Thoracic aorta (tissue), 2 donors: Measurements from ENCODE around the gene BUD31. TPM values are rescaled to one million over a fixed set of nuclear protein-coding genes. Genes with fewer than 3 reads are reported as not detected.
A peak's percentile ranks its signal among the peaks of the same experiment; 100 is the strongest.

Experiments
- ATAC-seq: fragments of 150-250 bp; one replicate; pipeline ENCODE4 v1.8.0; 2017; ENCODE audit warnings: low read depth; ENCODE audit not compliant: insufficient number of reproducible peaks, low FRiP score
- DNase-seq: peaks from one replicate; pipeline ENCODE4 v3.0.0-alpha.2; 2020; ENCODE audit warnings: low spot score
- H3K27ac ChIP-seq, 2 donors: fragments of 200-600 bp; sonication (generic); 1 replicate in 1 of 2; 2 replicates in 1 of 2; pipeline ENCODE4 v1.5.1; 2016; ENCODE audit warnings: mild to moderate bottlenecking in 2 of 2, moderate library complexity in 2 of 2
- H3K27me3 ChIP-seq: fragments of 200-600 bp; sonication (generic); replicated peaks from 2 replicates; pipeline ENCODE4 v1.6.0; 2016; ENCODE audit warnings: mild to moderate bottlenecking; ENCODE audit not compliant: insufficient read depth
- H3K36me3 ChIP-seq: fragments of 200-600 bp; sonication (generic); one replicate; pipeline ENCODE4 v1.5.1; 2016
- H3K4me1 ChIP-seq, 2 donors: fragments of 200-600 bp; sonication (generic); 1 replicate in 1 of 2; 2 replicates in 1 of 2; pipeline versions ENCODE4 v1.5.1 to v1.6.0; 2016; ENCODE audit warnings: low read depth in 2 of 2, mild to moderate bottlenecking in 1 of 2; ENCODE audit not compliant: control insufficient read depth in 1 of 2
- H3K4me3 ChIP-seq: fragments of 200-600 bp; sonication (generic); 2 replicates; pipeline ENCODE4 v1.5.1; 2016; ENCODE audit warnings: mild to moderate bottlenecking
- H3K9me3 ChIP-seq: fragments of 200-600 bp; sonication (generic); 2 replicates; pipeline ENCODE4 v1.5.1; 2016
- CTCF ChIP-seq: fragments of 200-600 bp; sonication (generic); IDR thresholded peaks from one replicate; pipeline ENCODE4 v1.5.1; 2019; ENCODE audit warnings: antibody characterized with exemption
- total RNA-seq, 2 donors: library from RNA; depleted of rRNA; stranded (reverse); fragments of >200 nt; gene quantifications; one replicate each; pipeline versions ENCODE4 v1.1.0 to v1.2.3, GENCODE V29; 2016

The BUD31 gene
- total RNA-seq, 2 donors from 2014 or later, result 52.3 to 78.1 TPM

DNA sequence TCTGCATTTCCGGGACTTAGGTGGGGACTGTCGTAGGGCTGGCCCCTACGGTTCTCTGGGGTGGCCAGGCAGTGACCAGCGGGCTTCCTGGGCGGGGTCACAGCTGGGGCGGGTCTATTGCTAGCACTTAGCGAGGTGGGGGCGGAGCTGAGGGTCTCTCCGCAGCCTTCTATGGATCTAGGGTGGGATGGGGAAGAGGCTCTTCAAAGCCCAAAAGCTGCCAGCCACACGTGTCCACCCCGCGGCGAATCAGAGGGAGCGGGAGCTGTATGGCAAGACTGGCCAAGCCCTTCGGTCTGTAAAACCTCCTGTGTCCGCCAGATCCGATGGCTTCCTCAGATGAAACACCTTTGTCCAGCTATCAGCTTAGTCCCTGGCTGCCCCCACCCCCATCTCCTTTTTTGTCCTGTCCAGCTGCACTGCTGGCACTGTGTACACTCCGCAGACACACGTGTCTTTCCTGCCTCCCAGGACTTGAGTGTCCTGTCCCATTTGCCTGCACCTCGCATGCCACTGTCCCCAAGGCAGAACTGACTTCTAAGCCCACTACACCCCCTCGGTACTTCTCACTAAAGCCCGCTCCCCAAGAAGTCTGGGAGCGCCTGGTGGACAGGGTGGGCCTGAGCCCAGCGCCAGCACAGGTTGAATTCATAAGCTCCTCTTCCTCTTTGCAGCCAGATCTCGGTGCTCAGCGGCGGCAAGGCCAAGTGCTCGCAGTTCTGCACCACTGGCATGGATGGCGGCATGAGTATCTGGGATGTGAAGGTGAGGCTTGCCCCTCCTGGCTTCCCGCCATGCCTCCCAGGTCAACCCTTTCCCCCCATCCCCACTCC lies 15.2 kb upstream of the BUD31 start:
- DNase-seq (no peak), ATAC-seq (no peak)
- Histone ChIP-seq H3K4me3 (peak overlapping the region; percentile 75), H3K36me3 (peaks cover 57% of the 10 kb centered on the region), H3K27me3 (no peaks in the 10 kb centered on the region), H3K27ac (peak overlapping the region; percentile 56 to 65), H3K4me1 (peaks cover 9 to 18% of the 10 kb centered on the region in 2 donors), H3K9me3 (no peaks in the 10 kb centered on the region)
- no peak for TF ChIP-seq CTCF

DNA sequence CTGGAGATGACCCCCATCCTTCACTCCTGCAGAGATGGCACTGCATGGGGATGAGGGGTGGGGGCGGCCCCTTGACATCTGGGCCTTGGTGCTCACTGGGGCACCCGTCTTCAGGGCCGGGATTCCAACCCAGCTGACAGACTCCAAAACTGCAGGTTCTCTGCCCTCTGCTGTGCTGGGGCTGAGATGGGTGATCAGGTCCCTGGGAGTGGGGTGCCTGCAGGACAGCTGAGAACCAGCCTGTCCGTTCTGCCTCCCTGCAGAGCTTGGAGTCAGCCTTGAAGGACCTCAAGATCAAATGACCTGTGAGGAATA lies 14.6 kb upstream of the BUD31 start:
- Histone ChIP-seq H3K9me3 (no peaks in the 10 kb centered on the region), H3K36me3 (peaks cover 54% of the 10 kb centered on the region), H3K27me3 (no peaks in the 10 kb centered on the region), H3K27ac (no peak overlapping the region), H3K4me1 (peaks cover 9 to 18% of the 10 kb centered on the region in 2 donors), H3K4me3 (no peak overlapping the region)
- no peak for ATAC-seq
- no peak for TF ChIP-seq CTCF
- no peak for DNase-seq

GRCh38 chr7:99395616-99396327 lies 13.0 kb upstream of the BUD31 start:
- H3K27ac ChIP-seq, result no peak overlapping the region
- DNase-seq (no peak), ATAC-seq (no peak)

GRCh38 chr7:99396418-99397296 lies 12.1 kb upstream of the BUD31 start:
- H3K4me3 ChIP-seq, result no peak overlapping the region
- TF ChIP-seq CTCF, result no peak
- H3K36me3 ChIP-seq, result peaks cover 51% of the 10 kb centered on the region
- H3K9me3 ChIP-seq, result no peaks in the 10 kb centered on the region
- no peak overlapping the region for H3K27ac ChIP-seq
- H3K4me1 ChIP-seq, result peaks cover 9 to 18% of the 10 kb centered on the region in 2 donors
- ATAC-seq (no peak), DNase-seq (no peak)
- H3K27me3 ChIP-seq, result no peaks in the 10 kb centered on the region

More at GRCh38 chr7:99395616-99396327, 13.0 kb upstream of the BUD31 start:
- Histone ChIP-seq H3K4me1 (peaks cover 9 to 18% of the 10 kb centered on the region in 2 donors), H3K4me3 (no peak overlapping the region), H3K27me3 (no peaks in the 10 kb centered on the region), H3K9me3 (no peaks in the 10 kb centered on the region), H3K36me3 (peaks cover 54% of the 10 kb centered on the region)
- TF ChIP-seq CTCF, result no peak
